ENCODE results near the gene RNASE8.

RNASE8 gene

GRCh38 chr14:21024585-21025370 lies 32.8 kb upstream of the RNASE8 start, which contains the start of gene NDRG2:
Gene NDRG2, minus strand, starts transcription at chr14:21025061. Its CDS starts 1,746 bp downstream, at chr14:21023315.
- H3K4me3 Mint-ChIP-seq = peak within 1 kb of the TSS; percentile 85 to 89
- DNase-seq = peak; percentile 57 to 61
- peak; percentile 82 for ATAC-seq
- no peaks in the 10 kb centered on the region for H3K27me3 Mint-ChIP-seq
- peak within 1 kb of the TSS; percentile 67 to 74 for H3K27ac Mint-ChIP-seq
- H3K9me3 Mint-ChIP-seq = no peaks in the 10 kb centered on the region
- H3K4me1 Mint-ChIP-seq = peaks cover 33% of the 10 kb centered on the region

GRCh38 chr14:21025371-21026273 lies 32.0 kb upstream of the RNASE8 start:
- no peaks in the 10 kb centered on the region for H3K9me3 Mint-ChIP-seq
- peak in 1 of 2 donors; percentile 5 for DNase-seq
- no peak for ATAC-seq
- peaks cover 33% of the 10 kb centered on the region for H3K4me1 Mint-ChIP-seq
- peak overlapping the region in 1 of 2 donors; percentile 31 for H3K27ac Mint-ChIP-seq
- H3K4me3 Mint-ChIP-seq = peak overlapping the region; percentile 85 to 89
- H3K27me3 Mint-ChIP-seq = no peaks in the 10 kb centered on the region

GRCh38 chr14:21026274-21026987 lies 31.2 kb upstream of the RNASE8 start:
- Mint-ChIP-seq H3K9me3 (no peaks in the 10 kb centered on the region), H3K27me3 (no peaks in the 10 kb centered on the region), H3K27ac (no peak overlapping the region), H3K4me3 (peak overlapping the region in 1 of 2 donors; percentile 35), H3K4me1 (peaks cover 33% of the 10 kb centered on the region)
- DNase-seq = no peak
- no peak for ATAC-seq

- Mint-ChIP-seq H3K4me1 (peaks cover 33% of the 10 kb centered on the region), H3K27ac (peak overlapping the region in 1 of 2 donors; percentile 35), H3K27me3 (no peaks in the 10 kb centered on the region), H3K4me3 (no peak overlapping the region), H3K9me3 (no peaks in the 10 kb centered on the region)
- DNase-seq (no peak), ATAC-seq (no peak)
Measured at GRCh38 chr14:21026988-21027315, 30.7 kb upstream of the RNASE8 start.

GRCh38 chr14:21029917-21030316 lies 27.7 kb upstream of the RNASE8 start, which contains the start of gene TPPP2:
Gene TPPP2, plus strand, starts transcription at chr14:21030217. Its CDS starts 365 bp downstream, at chr14:21030582.
- DNase-seq (no peak), ATAC-seq (no peak)
- no peak within 1 kb of the TSS for H3K4me3 Mint-ChIP-seq
- H3K9me3 Mint-ChIP-seq = no peaks in the 10 kb centered on the region
- H3K27me3 Mint-ChIP-seq = no peaks in the 10 kb centered on the region
- peaks cover 11% of the 10 kb centered on the region for H3K4me1 Mint-ChIP-seq
- H3K27ac Mint-ChIP-seq = no peak within 1 kb of the TSS

- Mint-ChIP-seq H3K4me3 (no peak overlapping the region), H3K9me3 (no peaks in the 10 kb centered on the region), H3K4me1 (peaks cover 6% of the 10 kb centered on the region), H3K27ac (no peak overlapping the region), H3K27me3 (no peaks in the 10 kb centered on the region)
- DNase-seq (no peak), ATAC-seq (no peak)
Measured at GRCh38 chr14:21030531-21030930, 27.1 kb upstream of the RNASE8 start.

GRCh38 chr14:21032326-21033132 lies 25.1 kb upstream of the RNASE8 start:
- ATAC-seq (no peak), DNase-seq (no peak)
- no peaks in the 10 kb centered on the region for H3K27me3 Mint-ChIP-seq
- no peaks in the 10 kb centered on the region for H3K4me1 Mint-ChIP-seq
- no peak overlapping the region for H3K4me3 Mint-ChIP-seq
- H3K27ac Mint-ChIP-seq = peak overlapping the region in 1 of 2 donors; percentile 15
- no peaks in the 10 kb centered on the region for H3K9me3 Mint-ChIP-seq

- no peak overlapping the region for H3K4me3 Mint-ChIP-seq
- DNase-seq (no peak), ATAC-seq (no peak)
- H3K27me3 Mint-ChIP-seq = no peaks in the 10 kb centered on the region
- H3K27ac Mint-ChIP-seq = no peak overlapping the region
- no peaks in the 10 kb centered on the region for H3K9me3 Mint-ChIP-seq
- no peaks in the 10 kb centered on the region for H3K4me1 Mint-ChIP-seq
Measured at GRCh38 chr14:21033133-21033698, 24.4 kb upstream of the RNASE8 start.

- Mint-ChIP-seq H3K27ac (no peak within 1 kb of the TSS), H3K27me3 (no peaks in the 10 kb centered on the region), H3K4me3 (no peak within 1 kb of the TSS), H3K4me1 (no peaks in the 10 kb centered on the region), H3K9me3 (no peaks in the 10 kb centered on the region)
- DNase-seq = no peak
- no peak for ATAC-seq
Measured at GRCh38 chr14:21034707-21035106, 22.9 kb upstream of the RNASE8 start, which contains the start of gene RNASE13. Gene RNASE13, minus strand, starts transcription at chr14:21034807. Its CDS starts 519 bp downstream, at chr14:21034288.

- H3K27ac Mint-ChIP-seq = no peak overlapping the region
- H3K4me3 Mint-ChIP-seq = no peak overlapping the region
- H3K4me1 Mint-ChIP-seq = no peaks in the 10 kb centered on the region
- H3K9me3 Mint-ChIP-seq = no peaks in the 10 kb centered on the region
- ATAC-seq (no peak), DNase-seq (no peak)
- H3K27me3 Mint-ChIP-seq = no peaks in the 10 kb centered on the region
Measured at GRCh38 chr14:21036751-21037150, 20.9 kb upstream of the RNASE8 start.

GRCh38 chr14:21037156-21037555 lies 20.5 kb upstream of the RNASE8 start:
- Mint-ChIP-seq H3K27ac (no peak overlapping the region), H3K4me1 (no peaks in the 10 kb centered on the region), H3K9me3 (no peaks in the 10 kb centered on the region), H3K27me3 (peaks cover 3% of the 10 kb centered on the region), H3K4me3 (no peak overlapping the region)
- DNase-seq (no peak), ATAC-seq (no peak)

- ATAC-seq (no peak), DNase-seq (no peak)
- H3K27ac Mint-ChIP-seq = no peak overlapping the region
- no peak overlapping the region for H3K4me3 Mint-ChIP-seq
- no peaks in the 10 kb centered on the region for H3K9me3 Mint-ChIP-seq
- no peaks in the 10 kb centered on the region for H3K4me1 Mint-ChIP-seq
- peaks cover 11% of the 10 kb centered on the region for H3K27me3 Mint-ChIP-seq
Measured at GRCh38 chr14:21038441-21039422, 18.9 kb upstream of the RNASE8 start.

GRCh38 chr14:21039585-21040369 lies 17.8 kb upstream of the RNASE8 start:
- Mint-ChIP-seq H3K9me3 (no peaks in the 10 kb centered on the region), H3K4me1 (no peaks in the 10 kb centered on the region), H3K27ac (peak overlapping the region in 1 of 2 donors; percentile 7), H3K4me3 (no peak overlapping the region), H3K27me3 (peaks cover 15% of the 10 kb centered on the region)
- DNase-seq = peak; percentile 13 to 19
- ATAC-seq = peak; percentile 86
